Esophagus muscularis mucosa (tissue), 4 donors: ENCODE data around the gene ZFY.

Experiments
- EP300 ChIP-seq: sonication (generic); formaldehyde crosslinking; IDR thresholded peaks from one replicate; pipeline ENCODE4 v1.6.1; 2017; ENCODE audit warnings: antibody characterized with exemption
- POLR2A ChIP-seq: fragments of 450-650 bp; IDR thresholded peaks from one replicate; pipeline ENCODE4 v1.6.1; 2017; ENCODE audit warnings: antibody characterized with exemption, moderate library complexity, mild to moderate bottlenecking, low read depth
- POLR2AphosphoS5 ChIP-seq, 2 donors: sonication (generic); formaldehyde crosslinking; IDR thresholded peaks; one replicate each; pipeline ENCODE4 v1.6.1; 2017; ENCODE audit warnings: antibody characterized with exemption in 2 of 2
- TF ChIP-seq, protein P1 (sequence below), 3 experiments: fragments of 200-600 bp in 2 of 3; fragments of 450-650 bp in 1 of 3; sonication (generic) in 2 of 3; IDR thresholded peaks; one replicate each; pipeline ENCODE4 v1.5.1; 2017 to 2019; ENCODE audit warnings: antibody characterized with exemption in 3 of 3, mild to moderate bottlenecking in 2 of 3, moderate library complexity in 1 of 3

DNA sequence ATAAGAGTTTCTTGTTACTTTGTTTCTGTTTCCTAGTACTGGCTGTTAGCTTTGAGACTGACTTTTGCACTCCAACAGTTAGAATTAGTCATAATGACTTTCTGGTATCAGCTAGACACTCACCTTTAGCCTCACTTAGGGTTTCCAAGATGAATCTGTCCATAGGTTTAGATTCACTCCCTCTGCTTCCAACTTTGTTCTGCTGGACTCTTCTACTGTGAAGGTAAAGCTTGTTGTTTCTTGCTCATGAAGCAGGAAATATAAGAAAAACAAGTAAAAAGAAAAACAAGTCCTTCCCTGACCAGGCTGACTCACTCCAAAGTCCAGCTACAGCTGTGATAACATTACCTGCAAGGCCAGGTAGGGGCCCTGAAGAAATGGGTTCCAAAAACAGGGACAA lies 67.0 kb downstream of the ZFY start:
- TF ChIP-seq, protein P1, sequence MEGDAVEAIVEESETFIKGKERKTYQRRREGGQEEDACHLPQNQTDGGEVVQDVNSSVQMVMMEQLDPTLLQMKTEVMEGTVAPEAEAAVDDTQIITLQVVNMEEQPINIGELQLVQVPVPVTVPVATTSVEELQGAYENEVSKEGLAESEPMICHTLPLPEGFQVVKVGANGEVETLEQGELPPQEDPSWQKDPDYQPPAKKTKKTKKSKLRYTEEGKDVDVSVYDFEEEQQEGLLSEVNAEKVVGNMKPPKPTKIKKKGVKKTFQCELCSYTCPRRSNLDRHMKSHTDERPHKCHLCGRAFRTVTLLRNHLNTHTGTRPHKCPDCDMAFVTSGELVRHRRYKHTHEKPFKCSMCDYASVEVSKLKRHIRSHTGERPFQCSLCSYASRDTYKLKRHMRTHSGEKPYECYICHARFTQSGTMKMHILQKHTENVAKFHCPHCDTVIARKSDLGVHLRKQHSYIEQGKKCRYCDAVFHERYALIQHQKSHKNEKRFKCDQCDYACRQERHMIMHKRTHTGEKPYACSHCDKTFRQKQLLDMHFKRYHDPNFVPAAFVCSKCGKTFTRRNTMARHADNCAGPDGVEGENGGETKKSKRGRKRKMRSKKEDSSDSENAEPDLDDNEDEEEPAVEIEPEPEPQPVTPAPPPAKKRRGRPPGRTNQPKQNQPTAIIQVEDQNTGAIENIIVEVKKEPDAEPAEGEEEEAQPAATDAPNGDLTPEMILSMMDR (IDR thresholded peaks at IDR 0.05) = no peak
- TF ChIP-seq POLR2A (no peak), POLR2AphosphoS5 (IDR thresholded peaks at IDR 0.05) (no peak), EP300 (no peak)
